GM13976 (cell line): ENCODE results near the gene SLC6A19.

Experiments
- DNase-seq: peaks from one replicate; pipeline ENCODE4 v3.0.0; 2012; ENCODE audit warnings: low spot score
- CTCF ChIP-seq: IDR thresholded peaks from 2 replicates; pipeline ENCODE4 v1.5.1; 2012; ENCODE audit warnings: borderline replicate concordance, mild to moderate bottlenecking; ENCODE audit not compliant: insufficient read depth; ENCODE audit errors: extremely low read depth, missing control alignments, control extremely low read depth
- in situ Hi-C: fragments of 300-500 bp; cut with MboI; formaldehyde crosslinking; loops from one replicate; pipeline ENCODE4 v1.12.0; 2022; ENCODE audit warnings: low sequenced_read_pairs, mixed read lengths, inconsistent platforms; ENCODE audit not compliant: unreplicated experiment

SLC6A19 gene

GRCh38 chr5:1216918-1217295 lies 15.5 kb downstream of the SLC6A19 start:
- DNase-seq, result no peak
- no peak for TF ChIP-seq CTCF
- in situ Hi-C loops, result no loop called here

- TF ChIP-seq CTCF, result no peak
- no peak for DNase-seq
- in situ Hi-C loops, result no loop called here
Observed at GRCh38 chr5:1217596-1218206, 16.3 kb downstream of the SLC6A19 start.

GRCh38 chr5:1218351-1219080 lies 17.1 kb downstream of the SLC6A19 start:
- no peak for TF ChIP-seq CTCF
- DNase-seq, result no peak

DNA sequence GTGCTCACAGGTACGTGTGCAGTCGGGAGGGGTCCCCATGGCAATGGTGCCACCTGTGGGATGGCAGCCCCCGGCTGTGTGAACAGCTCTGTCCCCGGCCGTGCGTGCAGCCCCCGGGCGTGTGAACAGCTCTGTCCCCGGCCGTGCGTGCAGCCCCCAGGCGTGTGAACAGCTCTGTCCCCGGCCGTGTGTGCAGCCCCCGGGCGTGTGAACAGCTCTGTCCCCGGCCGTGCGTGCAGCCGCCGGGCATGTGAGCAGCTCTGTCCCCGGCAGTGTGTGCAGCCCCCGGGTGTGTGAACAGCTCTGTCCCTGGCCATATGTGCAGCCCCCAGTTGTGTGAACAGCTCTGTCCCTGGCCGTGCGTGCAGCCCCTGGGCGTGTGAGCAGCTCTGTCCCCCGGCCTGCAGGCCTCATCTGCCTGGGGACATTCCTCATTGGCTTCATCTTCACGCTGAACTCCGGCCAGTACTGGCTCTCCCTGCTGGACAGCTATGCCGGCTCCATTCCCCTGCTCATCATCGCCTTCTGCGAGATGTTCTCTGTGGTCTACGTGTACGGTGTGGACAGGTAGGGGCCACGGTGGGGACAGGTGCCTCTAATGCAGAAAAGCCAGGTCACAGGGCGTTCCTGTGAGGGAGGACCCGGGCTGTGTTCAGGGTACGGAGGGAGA lies 17.8 kb downstream of the SLC6A19 start:
- no peak for TF ChIP-seq CTCF
- no peak for DNase-seq
- in situ Hi-C loops, result no loop called here

More at GRCh38 chr5:1218351-1219080, 17.1 kb downstream of the SLC6A19 start:
- in situ Hi-C loops, result no loop called here

GRCh38 chr5:1219768-1220100 lies 18.3 kb downstream of the SLC6A19 start:
- in situ Hi-C loops, result no loop called here

GRCh38 chr5:1220351-1220750 lies 19.0 kb downstream of the SLC6A19 start:
- in situ Hi-C loops, result no loop called here
- no peak for TF ChIP-seq CTCF
- no peak for DNase-seq

More at GRCh38 chr5:1219768-1220100, 18.3 kb downstream of the SLC6A19 start:
- no peak for DNase-seq
- no peak for TF ChIP-seq CTCF
